ENCODE results near the gene IL1RAPL2. TPM values are rescaled to one million over a fixed set of nuclear protein-coding genes. Genes with fewer than 3 reads are reported as not detected.

IL1RAPL2 gene
- total and polyA plus RNA-seq, 10 of the 15 experiments (the other 5 are each of a cell fraction or from before 2014, with no cell fraction given) = 0.19 TPM; not detected in 9

DNA sequence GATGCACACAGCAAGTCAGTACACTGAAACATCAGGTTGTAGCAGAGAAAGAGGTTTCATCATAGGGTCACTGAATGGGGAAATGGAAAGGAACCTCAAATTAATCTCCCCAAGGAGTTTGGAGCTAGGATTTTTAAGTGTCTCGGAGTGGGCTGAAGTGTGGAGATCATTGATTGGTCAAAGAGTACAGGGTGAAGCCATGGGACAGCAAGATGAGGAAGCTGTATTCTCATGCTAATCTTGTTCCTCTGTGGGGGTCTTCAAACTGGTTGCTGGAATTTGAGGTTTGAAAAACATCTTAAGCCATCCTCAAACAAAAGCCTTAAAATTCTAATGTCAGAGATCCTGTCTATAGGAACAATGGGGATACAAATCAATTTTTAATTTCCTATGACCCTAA is 733.3 kb downstream of the IL1RAPL2 start:
- DNase-seq (ENCODE audit: low read depth, low spot score) (no peak), FAIRE-seq (no peak), ATAC-seq (no peak)
- 0% methylated on average over 1 of the region's 1 CpG for WGBS (ENCODE audit: insufficient coverage, insufficient replicate concordance, low lambda C conversion rate, missing lambda C conversion rate)
- Histone ChIP-seq H3K4me2 (ENCODE audit: control insufficient read depth, insufficient read depth) (no peak overlapping the region), H3K9me3 (replicated peaks; ENCODE audit: control insufficient read depth, insufficient read depth, low read length) (no peaks in the 10 kb centered on the region), H3K4me3 (no peak overlapping the region), H4K20me1 (ENCODE audit: control insufficient read depth, insufficient read depth) (no peaks in the 10 kb centered on the region), H3K36me3 (ENCODE audit: control insufficient read depth in 2 of 2, insufficient read depth in 2 of 2, low read length in 1 of 2) (no peaks in the 10 kb centered on the region), H3K9ac (ENCODE audit: control insufficient read depth, insufficient read depth, low read length) (no peak overlapping the region), H2AFZ (ENCODE audit: control insufficient read depth, low read depth, low read length) (no peak overlapping the region), H3K27me3 (replicated peaks in 1 of 2; ENCODE audit: control insufficient read depth in 2 of 2, insufficient read depth in 2 of 2, low read length in 1 of 2) (no peaks in the 10 kb centered on the region), H3K79me2 (ENCODE audit: control insufficient read depth, insufficient read depth, low read length) (no peaks in the 10 kb centered on the region), H3K27ac (ENCODE audit: control insufficient read depth, insufficient read depth) (no peak overlapping the region), H3K4me1 (ENCODE audit: control insufficient read depth, insufficient read depth, low read length) (no peaks in the 10 kb centered on the region)
- no TSS peak for BruUV-seq (replicated peaks)
- intact Hi-C loops (cut with micrococcal nuclease; ENCODE audit: unreplicated experiment) (no loop called here), in situ Hi-C loops (cut with MboI) (no loop called here)
- SMC1A ChIA-PET (ENCODE audit: uncharacterized antibody, unreplicated experiment) = no interaction called here
- CTCF ChIA-PET = no interaction called here
- RAD21 ChIA-PET (ENCODE audit: unreplicated experiment) = no interaction called here
- POLR2A ChIA-PET = no interaction called here
- TF ChIP-seq HDGF (IDR thresholded peaks at IDR 0.05) = no peak
- TF ChIP-seq ZNF217 (IDR thresholded peaks at IDR 0.05) = no peak
- TF ChIP-seq NBN (IDR thresholded peaks at IDR 0.05) = no peak
- TF ChIP-seq MYC (IDR thresholded peaks at IDR 0.05; ENCODE audit: insufficient read depth, insufficient read length, insufficient replicate concordance, low read length, severe bottlenecking) = no peak
- no peak for TF ChIP-seq IRF5 (IDR thresholded peaks at IDR 0.05; ENCODE audit: borderline replicate concordance)
- TF ChIP-seq SPI1 (IDR thresholded peaks at IDR 0.05; ENCODE audit: borderline replicate concordance, insufficient read depth, low read depth, low read length) = no peak
- TF ChIP-seq MXI1 (IDR thresholded peaks at IDR 0.05; ENCODE audit: low read depth, low read length) = no peak
- no peak for TF ChIP-seq EZH2 (IDR thresholded peaks at IDR 0.05; ENCODE audit: borderline replicate concordance, control insufficient read depth, low read depth, low read length)
- no peak for TF ChIP-seq SP1 (IDR thresholded peaks at IDR 0.05; ENCODE audit: low read depth, low read length)
- no peak for TF ChIP-seq TCF3 (IDR thresholded peaks at IDR 0.05; ENCODE audit: borderline replicate concordance, insufficient read depth, low read depth, low read length)
- no peak for TF ChIP-seq CBFB (IDR thresholded peaks at IDR 0.05; ENCODE audit: low read depth)
- no peak for TF ChIP-seq MLLT1 (IDR thresholded peaks at IDR 0.05)
